Neuronal stem cell (in vitro differentiated cells): ENCODE measurements around the gene CLNK.
A peak's percentile ranks its signal among the peaks of the same experiment; 100 is the strongest.
"Not testable (repeated sequence)": the region's sequence is repeated elsewhere in the genome, so short reads cannot be mapped to it uniquely, and the experiment has no call there.

Source experiments
- DNase-seq: peaks from one replicate; pipeline ENCODE4 v3.0.0-alpha.2; 2013; ENCODE audit warnings: low spot score
- H2AFZ ChIP-seq: one replicate; pipeline ENCODE4 v1.6.1; 2013; ENCODE audit warnings: mild to moderate bottlenecking, low read length, inconsistent platforms
- H2AK5ac ChIP-seq: 2 replicates; pipeline ENCODE4 v1.6.1; 2013; ENCODE audit warnings: low read depth, mild to moderate bottlenecking, inconsistent platforms, low read length, moderate library complexity, mixed read lengths
- H2BK120ac ChIP-seq: 2 replicates; pipeline ENCODE4 v1.6.1; 2013; ENCODE audit warnings: low read depth, mild to moderate bottlenecking, inconsistent platforms, low read length, moderate library complexity, mixed read lengths
- H2BK12ac ChIP-seq: one replicate; pipeline ENCODE4 v1.6.1; 2013; ENCODE audit warnings: low read length, inconsistent platforms
- H2BK15ac ChIP-seq: 2 replicates; pipeline ENCODE4 v1.6.1; 2013; ENCODE audit warnings: mild to moderate bottlenecking, low read length, inconsistent platforms, mixed read lengths
- H2BK5ac ChIP-seq: one replicate; pipeline ENCODE4 v1.6.1; 2013; ENCODE audit warnings: inconsistent platforms, mild to moderate bottlenecking, low read length, moderate library complexity
- H3K14ac ChIP-seq: one replicate; pipeline ENCODE4 v1.6.1; 2013; ENCODE audit warnings: low read length, inconsistent platforms
- H3K18ac ChIP-seq: 2 replicates; pipeline ENCODE4 v1.6.1; 2013; ENCODE audit warnings: low read length, inconsistent platforms
- H3K23ac ChIP-seq: 2 replicates; pipeline ENCODE4 v1.6.1; 2013; ENCODE audit warnings: low read depth, mild to moderate bottlenecking, mixed read lengths, low read length, inconsistent platforms; ENCODE audit not compliant: poor library complexity
- H3K27ac ChIP-seq: replicated peaks from 3 replicates; pipeline ENCODE4 v1.5.1; 2013; ENCODE audit warnings: low read length, inconsistent platforms
- H3K27me3 ChIP-seq, 3 experiments: 2 replicates each; pipeline ENCODE4 v1.6.1; 2013; ENCODE audit warnings: low read length in 3 of 3, mild to moderate bottlenecking in 2 of 3, inconsistent platforms in 1 of 3, low read depth in 1 of 3, mixed read lengths in 1 of 3, moderate library complexity in 1 of 3; ENCODE audit not compliant: control insufficient read depth in 3 of 3, insufficient read depth in 3 of 3
- H3K36me3 ChIP-seq, 2 donors: replicated peaks in 1 of 2; 2 replicates each; pipeline ENCODE4 v1.6.1; 2013; ENCODE audit warnings: low read length in 2 of 2; ENCODE audit not compliant: control insufficient read depth in 2 of 2, insufficient read depth in 2 of 2
- H3K4ac ChIP-seq: 2 replicates; pipeline ENCODE4 v1.6.1; 2013; ENCODE audit warnings: inconsistent platforms, mild to moderate bottlenecking, low read length, moderate library complexity
- H3K4me1 ChIP-seq, 2 donors: 1 replicate in 1 of 2; 2 replicates in 1 of 2; pipeline ENCODE4 v1.6.1; 2013; ENCODE audit warnings: low read length in 2 of 2, low read depth in 1 of 2; ENCODE audit not compliant: control insufficient read depth in 2 of 2, insufficient read depth in 1 of 2
- H3K4me2 ChIP-seq: one replicate; pipeline ENCODE4 v1.6.1; 2013; ENCODE audit warnings: mild to moderate bottlenecking, low read length, inconsistent platforms; ENCODE audit not compliant: insufficient read depth, poor library complexity, severe bottlenecking
- H3K4me3 ChIP-seq, 2 donors: 2 replicates each; pipeline ENCODE4 v1.5.1; 2013; ENCODE audit warnings: low read length in 2 of 2, mild to moderate bottlenecking in 2 of 2, inconsistent platforms in 1 of 2, moderate library complexity in 1 of 2
- H3K79me1 ChIP-seq: one replicate; pipeline ENCODE4 v1.6.1; 2013; ENCODE audit warnings: low read depth, mild to moderate bottlenecking, inconsistent platforms, low read length, moderate library complexity
- H3K9ac ChIP-seq: one replicate; pipeline ENCODE4 v1.6.1; 2013; ENCODE audit warnings: mild to moderate bottlenecking, low read depth, low read length, inconsistent platforms; ENCODE audit not compliant: poor library complexity
- H3K9me3 ChIP-seq, 2 donors: replicated peaks in 1 of 2; 2 replicates each; pipeline versions ENCODE3 to v1.6.1; 2013; ENCODE audit warnings: low read length in 2 of 2, mild to moderate bottlenecking in 2 of 2, inconsistent platforms in 1 of 2, low read depth in 1 of 2, mixed read lengths in 1 of 2, moderate library complexity in 1 of 2; ENCODE audit not compliant: control insufficient read depth in 2 of 2, insufficient read depth in 1 of 2
- H4K8ac ChIP-seq: one replicate; pipeline ENCODE4 v1.6.1; 2013; ENCODE audit warnings: low read depth, mild to moderate bottlenecking, inconsistent platforms, low read length, moderate library complexity
- H4K91ac ChIP-seq: one replicate; pipeline ENCODE4 v1.6.1; 2013; ENCODE audit warnings: low read length, low read depth, mild to moderate bottlenecking, inconsistent platforms; ENCODE audit not compliant: poor library complexity
- WGBS, 2 donors: extraction: QIAGEN DNeasy Blood & Tissue Kit; methylation state at CpG; one replicate each; pipeline ENCODE4 v1.1.7; 2013; ENCODE audit warnings: missing lambda C conversion rate in 2 of 2, mixed read lengths in 1 of 2; ENCODE audit not compliant: insufficient read length in 2 of 2, insufficient replicate concordance in 1 of 2; ENCODE audit errors: extremely low coverage in 2 of 2; 5-methylcytosine and 5-hydroxymethylcytosine counted together

Gene CLNK

GRCh38 chr4:10614926-10615325, 69.6 kb downstream of the CLNK start:
- not testable (repeated sequence) for H2BK12ac ChIP-seq, DNase-seq, H2AFZ ChIP-seq

GRCh38 chr4:10613926-10614478, 70.6 kb downstream of the CLNK start:
- no peak overlapping the region for H2AFZ ChIP-seq
- WGBS, 2 donors, result no CpG with 5 or more reads among the region's 5 CpGs

More at GRCh38 chr4:10614926-10615325, 69.6 kb downstream of the CLNK start:
- H3K4me1 ChIP-seq, H2BK120ac ChIP-seq, H3K4ac ChIP-seq, H3K4me2 ChIP-seq, H3K9ac ChIP-seq, H3K36me3 ChIP-seq, H4K91ac ChIP-seq, H3K9me3 ChIP-seq, H2BK15ac ChIP-seq, H2BK5ac ChIP-seq, H2AK5ac ChIP-seq, H4K8ac ChIP-seq, H3K14ac ChIP-seq, H3K18ac ChIP-seq, H3K23ac ChIP-seq, H3K27ac ChIP-seq, H3K27me3 ChIP-seq, H3K79me1 ChIP-seq, H3K4me3 ChIP-seq: not testable (repeated sequence)
- no CpG with 5 or more reads among the region's 8 CpGs for WGBS, 2 donors

DNA sequence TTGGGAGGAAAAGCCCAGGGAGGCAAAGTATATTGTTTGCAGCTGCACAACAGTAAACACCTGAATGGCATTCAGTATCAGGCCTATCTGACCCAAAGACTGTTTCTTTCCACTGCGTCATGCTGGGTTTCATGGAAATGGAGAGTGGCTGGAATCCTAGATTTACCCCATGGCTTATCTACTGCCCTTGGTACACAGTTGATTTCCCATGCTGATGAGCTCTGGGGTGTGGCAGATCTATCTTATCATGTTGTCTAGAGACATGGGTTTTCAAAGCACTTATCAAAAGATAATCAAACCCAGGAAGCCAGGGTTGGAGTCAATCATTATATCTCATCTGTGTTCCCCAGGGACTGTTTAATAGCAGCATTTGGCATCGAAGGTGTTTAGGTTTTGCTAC, 72.1 kb downstream of the CLNK start:
- H3K27ac ChIP-seq, result no peak overlapping the region
- no peak overlapping the region for H3K4me2 ChIP-seq
- no peaks in the 10 kb centered on the region for H3K9me3 ChIP-seq
- H3K27me3 ChIP-seq, result no peaks in the 10 kb centered on the region
- no peak overlapping the region for H3K18ac ChIP-seq
- no peak overlapping the region for H3K14ac ChIP-seq
- H2BK12ac ChIP-seq, result no peak overlapping the region
- H3K9ac ChIP-seq, result no peak overlapping the region
- no peak overlapping the region for H2BK15ac ChIP-seq
- no peaks in the 10 kb centered on the region for H3K79me1 ChIP-seq
- no peak for DNase-seq
- no peak overlapping the region for H4K8ac ChIP-seq
- H3K4me3 ChIP-seq, result no peak overlapping the region
- H2BK120ac ChIP-seq, result no peak overlapping the region
- no peak overlapping the region for H4K91ac ChIP-seq
- no peaks in the 10 kb centered on the region for H3K36me3 ChIP-seq
- H2AK5ac ChIP-seq, result no peak overlapping the region
- no peak overlapping the region for H3K4ac ChIP-seq
- H3K4me1 ChIP-seq, result no peaks in the 10 kb centered on the region
- whole genome bisulfite sequencing, 2 donors, result no CpG with 5 or more reads among the region's 2 CpGs
- no peak overlapping the region for H2AFZ ChIP-seq
- H3K23ac ChIP-seq, result no peak overlapping the region
- no peak overlapping the region for H2BK5ac ChIP-seq

More at GRCh38 chr4:10613926-10614478, 70.6 kb downstream of the CLNK start:
- H3K4ac ChIP-seq, result no peak overlapping the region
- no peak overlapping the region for H3K14ac ChIP-seq
- no peaks in the 10 kb centered on the region for H3K36me3 ChIP-seq
- H2BK15ac ChIP-seq, result no peak overlapping the region
- H3K79me1 ChIP-seq, result no peaks in the 10 kb centered on the region
- H3K23ac ChIP-seq, result no peak overlapping the region
- no peak overlapping the region for H4K91ac ChIP-seq
- no peak overlapping the region for H2BK12ac ChIP-seq
- H2BK120ac ChIP-seq, result no peak overlapping the region
- no peaks in the 10 kb centered on the region for H3K9me3 ChIP-seq
- H3K4me1 ChIP-seq, result no peaks in the 10 kb centered on the region
- H2BK5ac ChIP-seq, result no peak overlapping the region
- H3K9ac ChIP-seq, result no peak overlapping the region
- no peak overlapping the region for H3K18ac ChIP-seq
- H3K27ac ChIP-seq, result no peak overlapping the region
- DNase-seq, result no peak
- no peaks in the 10 kb centered on the region for H3K27me3 ChIP-seq
- H3K4me2 ChIP-seq, result no peak overlapping the region
- H3K4me3 ChIP-seq, result no peak overlapping the region
- H4K8ac ChIP-seq, result no peak overlapping the region
- H2AK5ac ChIP-seq, result no peak overlapping the region

DNA sequence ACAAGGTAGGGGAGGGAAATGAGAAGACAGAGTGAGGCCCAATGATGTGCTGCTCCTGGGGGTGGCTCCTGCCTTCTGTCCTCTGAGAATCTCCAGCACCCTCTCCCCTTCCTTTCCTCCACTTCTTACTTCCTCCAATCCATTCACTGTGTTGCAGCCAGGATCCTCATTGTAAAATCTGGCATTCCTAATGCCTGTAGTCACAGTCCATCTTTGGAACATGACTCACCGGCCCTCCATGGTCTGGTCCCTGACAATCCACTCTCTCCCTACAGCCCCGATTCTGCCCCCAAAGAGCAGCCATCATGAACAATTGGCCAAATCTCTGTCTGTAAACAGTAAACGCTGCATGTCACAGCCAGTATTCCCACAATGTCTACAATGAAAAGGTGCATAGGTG, 72.9 kb downstream of the CLNK start:
- no peak overlapping the region for H2BK120ac ChIP-seq
- WGBS, 2 donors, result no CpG with 5 or more reads among the region's 3 CpGs
- H3K9ac ChIP-seq, result no peak overlapping the region
- no peak overlapping the region for H3K4me2 ChIP-seq
- H3K14ac ChIP-seq, result no peak overlapping the region
- no peak overlapping the region for H4K91ac ChIP-seq
- H3K23ac ChIP-seq, result no peak overlapping the region
- H3K79me1 ChIP-seq, result no peaks in the 10 kb centered on the region
- H2AFZ ChIP-seq, result peak overlapping the region; percentile 56
- H3K9me3 ChIP-seq, result no peaks in the 10 kb centered on the region
- H3K36me3 ChIP-seq, result no peaks in the 10 kb centered on the region
- H2BK5ac ChIP-seq, result no peak overlapping the region
- no peak overlapping the region for H2BK12ac ChIP-seq
- H3K27ac ChIP-seq, result no peak overlapping the region
- no peak overlapping the region for H3K4ac ChIP-seq
- no peaks in the 10 kb centered on the region for H3K27me3 ChIP-seq
- H3K18ac ChIP-seq, result no peak overlapping the region
- H2BK15ac ChIP-seq, result no peak overlapping the region
- no peak overlapping the region for H3K4me3 ChIP-seq
- H4K8ac ChIP-seq, result no peak overlapping the region
- no peak overlapping the region for H2AK5ac ChIP-seq
- no peak for DNase-seq
- H3K4me1 ChIP-seq, result no peaks in the 10 kb centered on the region
